Heart right ventricle (tissue), 16 donors: ENCODE data around the gene SH3BGRL3. TPM values are rescaled to one million over a fixed set of nuclear protein-coding genes. Genes with fewer than 3 reads are reported as not detected.

ENCODE experiments used
- ATAC-seq, 8 donors: fragments of 200-7000 bp; cut with Tn5 transposase; one replicate each; pipeline ENCODE4 v1.9.1; 2020; ENCODE audit warnings: mild to moderate bottlenecking in 8 of 8, moderate library complexity in 8 of 8, moderate number of reproducible peaks in 1 of 8
- DNase-seq, 2 donors: peaks; one replicate each; pipeline ENCODE4 v3.0.0-alpha.2; 2020
- H3K27ac ChIP-seq, 10 donors: fragments of 200-600 bp; sonication (generic) in 2 of 10; one replicate each; pipeline versions ENCODE4 v1.5.0 to v1.8.0; 2020 to 2022; ENCODE audit warnings: mild to moderate bottlenecking in 3 of 10
- H3K27me3 ChIP-seq, 7 donors: fragments of 200-600 bp; one replicate each; pipeline ENCODE4 v1.8.0; 2021 to 2022; ENCODE audit warnings: mild to moderate bottlenecking in 2 of 7
- H3K36me3 ChIP-seq, 9 donors: fragments of 200-600 bp; sonication (generic) in 1 of 9; one replicate each; pipeline versions ENCODE4 v1.5.0 to v1.8.0; 2020 to 2022; ENCODE audit warnings: mild to moderate bottlenecking in 2 of 9
- H3K4me1 ChIP-seq, 9 donors: fragments of 200-600 bp; sonication (generic) in 1 of 9; one replicate each; pipeline versions ENCODE4 v1.5.0 to v1.8.0; 2020 to 2022; ENCODE audit warnings: mild to moderate bottlenecking in 4 of 9
- H3K4me3 ChIP-seq, 10 donors: fragments of 200-600 bp; sonication (generic) in 2 of 10; one replicate each; pipeline versions ENCODE4 v1.5.0 to v1.8.0; 2020 to 2022; ENCODE audit warnings: mild to moderate bottlenecking in 7 of 10, moderate library complexity in 2 of 10
- H3K9me3 ChIP-seq, 11 donors: fragments of 200-600 bp in 10 of 11; sonication (generic) in 2 of 11; one replicate each; pipeline versions ENCODE4 v1.5.0 to v1.8.0; 2013 to 2022; ENCODE audit warnings: mild to moderate bottlenecking in 2 of 11, control low read depth in 1 of 11, moderate library complexity in 1 of 11
- CTCF ChIP-seq, 9 donors: fragments of 200-600 bp; sonication (generic) in 2 of 9; IDR thresholded peaks; one replicate each; pipeline versions ENCODE4 v1.5.0 to v1.8.0; 2021 to 2022; ENCODE audit warnings: antibody characterized with exemption in 9 of 9, mild to moderate bottlenecking in 5 of 9, moderate library complexity in 1 of 9
- WGBS, 2 donors: extraction: QIAGEN DNeasy Blood & Tissue Kit; methylation state at CpG; one replicate each; pipeline ENCODE4 v1.1.7; 2013; ENCODE audit warnings: inconsistent platforms in 1 of 2; 5-methylcytosine and 5-hydroxymethylcytosine counted together
- intact Hi-C, 10 donors: fragments of 100-400 bp; cut with DNase I; formaldehyde crosslinking; loops; one replicate each; pipeline versions ENCODE4 v1.11.1 to v1.14.2; 2022
- polyA plus RNA-seq, 2 donors: library from polyadenylated mRNA; stranded (reverse); fragments of 200-250 nt; gene quantifications; one replicate each; pipeline ENCODE4 v1.2.3, GENCODE V29; 2013
- total RNA-seq, 10 donors: library from RNA; stranded (reverse); fragmentation: NEBNext Ultra II Directional in 3 of 10; extraction: Animal tissue kit (Norgen Biotek cat#: 25700) in 3 of 10; gene quantifications; one replicate each; pipeline versions ENCODE4 v1.2.1 to v1.2.4, GENCODE V29; 2021 to 2023
- donor health status: Arrhythmogenic right ventricular cardiomyopathy.
- donor health status: ischemic (EF 13 %, LVEDD 7.1; RV severe dilation, severe dysfunction).
- donor health status: healthy with polysubstance abuse.
- donor health status: DM: no; HTN: yes; CAD: no.
- donor health status: DM: no; HTN: no; CAD: no.
- donor health status: ischemic (EF 25% LVEDD 6.9; RV normal size, moderate dysfunction).
- donor health status: ischemic (EF 25% LVEDD 5.7; RV mildly dilated, moderate dysfunction).
- donor health status: healthy.
- donor health status: DM: yes; HTN: yes; CAD: no.
- donor health status: Ischemic cardiomyopathy.
- donor health status: ischemic (EF 35%, LVEDD 5.7; RV mildly dilated, moderate dysfunction).
- donor health status: nonischemic (EF 11% LVEDD 7.7; RV severe dilation, severe dysfunction).
- donor health status: DM: yes; HTN: yes; CAD: no.
- donor health status: PGD.
- donor health status: ischemic (EF 29% LVEDD 5.4; RV normal size, mild dysfunction).
- donor health status: nonischemic (EF 23%, LVEDD 6.1; RV moderate dilation, normal function).

Gene SH3BGRL3
- total and polyA plus RNA-seq, 12 donors, result 18.4 to 153 (median 28.6) TPM

GRCh38 chr1:26234644-26235370 is 45.1 kb upstream of the SH3BGRL3 start:
- no peak for DNase-seq
- intact Hi-C loops, result loop anchor here in 8 of 10 donors (1.0 to 10.0 kb wide), 8 partner anchors 60 to 200 kb away; partner anchors contain the start of genes C1orf232 (in 6 of the 8), ZNF593 (in 6 of the 8), CNKSR1 (in 1 of the 8) and PDIK1L (in 1 of the 8)
- no peak for TF ChIP-seq CTCF (IDR thresholded peaks at IDR 0.05)
- Histone ChIP-seq H3K27ac (peak overlapping the region; percentile 69 to 94 (median 89)), H3K4me3 (peak overlapping the region; percentile 62 to 93 (median 72)), H3K4me1 (peaks cover 0 to 48% (median 18%) of the 10 kb centered on the region in 9 donors), H3K9me3 (no peaks in the 10 kb centered on the region), H3K27me3 (no peaks in the 10 kb centered on the region), H3K36me3 (peaks cover 0 to 3% (median 0%) of the 10 kb centered on the region in 9 donors)
- ATAC-seq, result peak in 4 of 8 donors; percentile 2 to 22 (median 8)
- 4% methylated on average over 30 of the region's 30 CpGs for WGBS, 2 donors

GRCh38 chr1:26237230-26237966 is 42.5 kb upstream of the SH3BGRL3 start:
- Histone ChIP-seq H3K4me1 (peaks cover 0 to 53% (median 21%) of the 10 kb centered on the region in 9 donors), H3K9me3 (no peaks in the 10 kb centered on the region), H3K27me3 (no peaks in the 10 kb centered on the region), H3K27ac (peak overlapping the region in 9 of 10 donors; percentile 8 to 67 (median 42)), H3K4me3 (peak overlapping the region in 1 of 10 donors; percentile 4), H3K36me3 (peaks cover 0 to 25% (median 0%) of the 10 kb centered on the region in 9 donors)
- DNase-seq, result no peak
- no peak for ATAC-seq
- WGBS, 2 donors, result 57 to 60% methylated on average over 6 of the region's 6 CpGs
- no peak for TF ChIP-seq CTCF (IDR thresholded peaks at IDR 0.05)
- intact Hi-C loops, result loop anchor here in 4 of 10 donors (10.0 kb wide), 3 partner anchors 63 to 133 kb away; partner anchors contain the start of genes CNKSR1 (in 1 of the 4), PDIK1L (in 1 of the 4) and ZNF593OS (in 1 of the 4)

- ATAC-seq (peak in 1 of 8 donors; percentile 46), DNase-seq (no peak)
- Histone ChIP-seq H3K36me3 (peaks cover 0 to 38% (median 0%) of the 10 kb centered on the region in 9 donors), H3K27ac (peak overlapping the region in 1 of 10 donors; percentile 2), H3K4me3 (no peak overlapping the region), H3K4me1 (peaks cover 0 to 46% (median 14%) of the 10 kb centered on the region in 9 donors), H3K9me3 (no peaks in the 10 kb centered on the region), H3K27me3 (no peaks in the 10 kb centered on the region)
- no peak for TF ChIP-seq CTCF (IDR thresholded peaks at IDR 0.05)
- 61 to 66% methylated on average over 4 of the region's 4 CpGs for WGBS, 2 donors
- intact Hi-C loops, result loop anchor here in 4 of 10 donors (10.0 kb wide), 3 partner anchors 65 to 135 kb away; partner anchors contain the start of genes CNKSR1 (in 1 of the 4), PDIK1L (in 1 of the 4) and ZNF593OS (in 1 of the 4)
Observed at GRCh38 chr1:26239936-26240335, 40.0 kb upstream of the SH3BGRL3 start.

- H3K36me3 ChIP-seq, result peaks cover 0 to 51% (median 8%) of the 10 kb centered on the region in 9 donors
- no peaks in the 10 kb centered on the region for H3K9me3 ChIP-seq
- DNase-seq (no peak), ATAC-seq (no peak)
- peak overlapping the region in 1 of 10 donors; percentile 84 for H3K27ac ChIP-seq
- no peak for TF ChIP-seq CTCF (IDR thresholded peaks at IDR 0.05)
- 73 to 77% methylated on average over 7 of the region's 7 CpGs for WGBS, 2 donors
- no peak overlapping the region for H3K4me3 ChIP-seq
- peaks cover 0 to 4% (median 0%) of the 10 kb centered on the region in 9 donors for H3K4me1 ChIP-seq
- intact Hi-C loops, result no loop called here
- no peaks in the 10 kb centered on the region for H3K27me3 ChIP-seq
Observed at GRCh38 chr1:26252718-26253117, 27.2 kb upstream of the SH3BGRL3 start.
